Skin of body (tissue), 2 donors: Measurements from ENCODE around the gene PYY. TPM values are rescaled to one million over a fixed set of nuclear protein-coding genes. Genes with fewer than 3 reads are reported as not detected.
"Not testable (repeated sequence)": the region's sequence is repeated elsewhere in the genome, so short reads cannot be mapped to it uniquely, and the experiment has no call there.

Source experiments
- DNase-seq: peaks from one replicate; lab custom pipeline; 2025; lab: John Stamatoyannopoulos, UW
- total RNA-seq: library from RNA; depleted of rRNA; stranded (reverse); fragments of >200 nt; gene quantifications from one replicate; pipeline ENCODE4 v1.2.3, GENCODE V29; 2014

PYY gene
- not detected for total RNA-seq

- DNase-seq: no peak
These were observed at the start of gene PYY for GRCh38 chr17:43953746-43954145. Gene PYY, minus strand, starts transcription at chr17:43953940. Its CDS starts 457 bp downstream, at chr17:43953483.

DNA sequence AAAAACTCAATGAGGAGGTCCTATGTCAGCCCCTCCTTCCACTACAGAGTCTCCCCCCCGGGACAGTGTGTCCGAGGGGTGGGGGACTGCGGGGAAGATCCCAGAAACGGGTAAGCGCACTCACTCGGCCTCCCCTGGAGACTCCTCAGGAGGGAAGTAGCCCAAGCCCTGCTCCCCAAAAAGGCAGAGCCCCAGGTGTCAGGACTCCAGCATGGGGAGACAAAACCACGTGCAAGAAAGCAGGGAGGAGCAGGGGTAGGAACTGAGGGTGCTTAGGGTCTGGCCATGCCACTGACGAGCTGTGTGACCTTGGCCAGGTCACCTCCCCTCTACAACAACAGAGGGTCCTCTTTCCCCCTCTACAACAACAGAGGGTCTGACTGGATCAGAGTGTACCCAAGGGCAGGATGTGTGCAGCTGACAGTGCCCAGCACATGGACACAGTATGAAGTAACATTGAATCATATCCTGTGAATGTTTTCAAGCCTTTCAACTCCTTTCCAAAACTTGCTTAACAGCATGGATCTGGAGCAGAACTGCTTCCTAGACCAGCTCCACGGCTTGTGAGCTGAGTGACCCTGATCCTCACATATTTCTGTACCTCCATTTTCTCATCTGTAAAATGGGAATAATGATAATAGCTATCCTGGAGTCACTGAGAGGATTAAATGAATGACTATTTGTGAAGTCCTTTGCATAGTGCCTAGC is 48.6 kb upstream of the PYY start:
- no peak for DNase-seq

- DNase-seq: no peak
These were observed 47.8 kb upstream of the PYY start for GRCh38 chr17:44001461-44001920.

- no peak for DNase-seq
These were observed 47.2 kb upstream of the PYY start for GRCh38 chr17:44000871-44001460.

GRCh38 chr17:44000141-44000860 is 46.6 kb upstream of the PYY start:
- no peak for DNase-seq

- DNase-seq: no peak
These were observed 45.3 kb upstream of the PYY start for GRCh38 chr17:43999024-43999423.

DNA sequence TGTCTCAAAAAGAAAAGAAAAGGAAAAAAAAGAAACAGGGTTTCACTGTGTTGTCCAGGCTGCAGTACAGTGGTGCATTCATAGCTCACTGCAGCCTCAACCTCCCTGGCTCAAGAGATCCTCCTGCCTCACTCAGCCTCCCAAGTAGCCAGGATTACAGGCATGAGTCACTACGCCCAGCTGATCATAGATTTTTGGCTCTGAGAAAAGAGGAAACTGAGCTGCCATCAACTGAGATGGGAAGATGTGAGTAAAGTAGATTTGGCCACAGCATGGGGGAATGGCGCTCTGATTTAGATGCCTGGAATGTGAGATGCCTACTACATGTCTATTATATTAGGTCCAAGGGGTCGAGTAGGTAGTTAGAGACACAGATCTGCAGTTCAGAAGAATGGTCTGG is 44.8 kb upstream of the PYY start:
- DNase-seq: no peak

DNA sequence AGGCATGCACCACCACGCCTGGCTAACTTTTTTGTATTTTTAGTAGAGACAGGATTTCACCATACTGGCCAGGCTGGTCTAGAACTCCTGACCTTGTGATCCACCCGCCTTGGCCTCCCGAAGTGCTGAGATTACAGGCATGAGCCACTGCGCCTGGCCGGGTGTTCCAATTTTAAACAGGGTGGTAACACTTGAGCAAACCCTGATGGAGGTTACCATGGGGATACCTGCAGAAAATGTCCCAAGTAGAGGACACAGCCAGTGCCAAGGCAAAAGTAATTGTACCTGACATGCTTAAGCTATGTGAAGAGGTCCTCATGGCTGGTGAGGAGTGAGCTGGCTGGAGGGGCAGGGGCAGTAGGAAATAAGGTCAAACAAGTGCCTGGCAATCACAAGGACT is 43.4 kb upstream of the PYY start:
- DNase-seq: not testable (repeated sequence)

DNA sequence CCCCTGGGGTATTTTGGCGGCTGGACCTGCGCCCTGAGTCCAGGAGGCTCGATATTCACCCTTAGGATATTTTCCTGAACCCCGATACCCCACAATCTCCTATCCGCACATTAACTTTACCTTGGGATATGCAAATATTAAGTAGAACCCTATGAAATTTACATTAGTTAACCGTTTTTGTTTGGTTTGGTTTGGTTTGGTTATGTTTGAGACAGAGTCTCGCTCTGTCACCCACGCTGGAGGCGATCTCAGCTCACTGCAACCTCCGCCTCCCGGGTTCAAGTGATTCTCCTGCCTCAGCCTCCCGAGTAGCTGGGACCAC is 41.4 kb upstream of the PYY start:
- no peak for DNase-seq

GRCh38 chr17:43994272-43995149 is 40.8 kb upstream of the PYY start:
- no peak for DNase-seq

DNA sequence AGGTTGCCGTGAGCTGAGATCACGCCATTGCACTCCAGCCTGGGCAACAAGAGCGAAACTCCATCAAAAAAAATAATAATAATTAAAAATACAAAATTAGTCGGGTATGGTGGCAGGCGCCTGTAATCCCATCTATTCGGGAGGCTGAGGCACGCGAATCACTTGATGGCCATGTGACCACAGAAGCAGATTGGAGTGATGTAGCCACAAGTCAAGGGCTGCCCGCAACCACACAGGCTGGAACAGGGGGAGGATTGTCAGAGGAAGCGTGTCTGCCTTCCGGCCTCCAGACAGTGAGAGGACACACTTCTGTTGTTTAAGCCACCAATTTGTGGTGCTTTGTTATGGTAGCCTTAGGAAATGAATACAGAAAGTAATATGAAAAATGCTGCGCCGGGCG is 38.9 kb upstream of the PYY start:
- DNase-seq: no peak

- no peak for DNase-seq
These were observed 34.6 kb upstream of the PYY start for GRCh38 chr17:43988301-43988700.

DNA sequence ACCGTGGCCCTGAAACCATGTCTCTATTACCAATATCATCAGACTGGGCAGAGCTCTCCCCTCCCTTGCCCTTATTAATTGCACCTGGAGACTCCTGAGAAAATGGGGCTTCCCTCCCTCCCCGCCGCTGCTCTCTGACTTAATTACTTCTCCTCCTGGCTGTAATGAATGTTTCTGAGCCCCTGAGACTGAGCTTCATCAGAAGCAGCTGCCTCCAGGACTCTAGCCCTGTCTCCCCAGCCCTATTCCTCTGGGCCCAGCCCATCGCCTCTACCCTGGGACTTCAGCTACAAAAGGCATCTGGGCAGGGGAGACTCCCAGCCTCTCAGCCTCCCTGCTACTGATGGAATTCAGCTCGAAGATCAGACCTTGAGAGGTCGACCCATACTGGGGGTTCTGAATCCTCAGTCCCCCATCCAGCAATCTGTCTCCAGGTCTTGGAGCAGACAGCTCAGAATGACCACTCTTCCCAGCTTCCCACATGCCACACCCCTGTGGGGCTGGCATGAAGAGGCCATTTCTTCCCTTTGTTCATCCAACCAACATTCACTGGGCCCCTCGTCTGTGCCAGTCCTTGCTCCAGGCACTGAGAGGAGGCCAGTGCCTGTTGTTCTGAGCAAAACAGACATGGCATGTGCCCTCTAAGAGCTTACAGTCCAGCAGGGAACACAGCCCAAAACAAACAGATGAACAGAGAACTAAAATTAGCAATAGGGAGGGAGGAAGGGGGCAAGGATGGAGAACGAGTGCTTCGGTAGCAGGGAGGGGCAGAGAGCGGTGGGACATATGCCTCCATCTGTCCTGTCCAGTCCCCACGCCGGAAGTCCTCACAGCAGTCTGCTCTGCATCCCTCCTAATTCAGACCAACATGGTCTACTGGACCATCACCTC is 33.6 kb upstream of the PYY start:
- DNase-seq: no peak

GRCh38 chr17:43986225-43986981 is 32.7 kb upstream of the PYY start:
- DNase-seq: no peak

GRCh38 chr17:43984521-43984920 is 30.8 kb upstream of the PYY start:
- DNase-seq: no peak

DNA sequence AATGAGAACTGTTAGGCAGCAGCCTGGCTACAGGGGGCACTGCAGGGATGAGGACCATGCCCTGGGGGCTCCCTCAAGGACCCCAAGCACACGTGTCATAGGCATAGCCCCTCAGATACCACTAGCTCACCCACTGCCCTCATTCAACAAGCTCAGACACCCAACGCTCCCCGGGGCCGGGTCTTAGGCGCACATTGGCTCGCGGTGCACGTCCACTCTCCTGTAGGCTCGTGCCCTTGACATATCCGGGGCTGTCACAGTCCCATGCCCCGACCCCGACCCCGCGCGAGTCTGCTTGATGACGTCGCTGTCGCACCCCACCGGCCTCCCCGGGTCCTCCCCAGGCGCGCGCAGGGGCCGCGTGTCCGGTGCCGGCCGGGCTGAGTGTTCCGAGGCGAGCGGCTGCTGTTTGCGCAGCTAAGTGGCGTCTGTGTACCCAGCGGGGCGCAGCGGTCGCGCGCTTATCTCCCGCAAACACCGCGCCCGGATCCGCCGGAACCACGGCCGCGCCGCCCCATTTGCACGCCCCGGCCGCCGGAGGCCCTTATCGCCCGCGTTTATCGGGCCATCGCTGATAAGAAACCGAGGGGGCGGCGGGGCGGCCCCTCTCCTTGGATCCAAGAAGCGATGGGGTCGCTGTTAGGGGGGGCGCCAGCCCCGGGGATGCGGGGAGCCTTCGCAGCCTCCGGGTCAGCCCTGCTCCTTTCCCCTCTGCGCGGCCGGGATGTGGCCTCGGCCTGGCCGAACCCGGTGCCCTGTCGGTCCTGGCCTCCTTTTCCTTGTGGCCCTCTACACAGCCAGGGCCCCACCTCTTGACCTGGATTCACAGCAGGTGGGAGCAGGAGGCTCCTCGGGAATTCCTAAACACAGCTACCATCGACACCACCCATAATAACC is 30.0 kb upstream of the PYY start:
- no peak for DNase-seq

- DNase-seq: no peak
These were observed 29.4 kb upstream of the PYY start for GRCh38 chr17:43983196-43983514.

- no peak for DNase-seq
These were observed 28.4 kb upstream of the PYY start for GRCh38 chr17:43982171-43982570.

GRCh38 chr17:43979671-43980070 is 25.9 kb upstream of the PYY start:
- DNase-seq: no peak
